GM12878 (cell line): ENCODE measurements around the gene RAP1GAP2. TPM values are rescaled to one million over a fixed set of nuclear protein-coding genes. Genes with fewer than 3 reads are reported as not detected.

Experiments
- ATAC-seq: fragments of 200-7000 bp; cut with Tn5 transposase; 3 replicates; pipeline ENCODE4 v1.9.1; 2020; ENCODE audit warnings: mild to moderate bottlenecking, moderate library complexity
- BruUV-seq: library from RNA; stranded (reverse); fragments of 400-500 nt; replicated peaks from 2 replicates; lab custom pipeline; 2021; lab: Mats Ljungman, UMichigan
- CTCF ChIA-PET: fragments of 300-600 bp; sonication (Branson Sonifier 250); formaldehyde crosslinking; extraction: SDS; loops from one replicate; lab custom pipeline; 2021; ENCODE audit warnings: inconsistent platforms; lab: Yijun Ruan, JAX
- POLR2A ChIA-PET: fragments of 350-600 bp; formaldehyde crosslinking; extraction: SDS; loops from one replicate; lab custom pipeline; 2021; ENCODE audit warnings: inconsistent platforms; lab: Charles Lee
- RAD21 ChIA-PET: fragments of 300-600 bp; sonication (Branson Sonifier 250); formaldehyde crosslinking; loops from one replicate; lab custom pipeline; 2023; ENCODE audit warnings: antibody characterized with exemption; ENCODE audit not compliant: unreplicated experiment; lab: Charles Lee
- SMC1A ChIA-PET: fragments of 300-600 bp; sonication (Branson Sonifier 250); formaldehyde crosslinking; loops from one replicate; lab custom pipeline; 2023; ENCODE audit not compliant: unreplicated experiment, uncharacterized antibody; lab: Charles Lee
- DNase-seq: peaks from one replicate; pipeline ENCODE4 v3.0.0-alpha.2; 2011; ENCODE audit warnings: low read depth, low spot score
- FAIRE-seq: peaks from 3 replicates; lab custom pipeline; 2011; peaks lifted over from hg19 to GRCh38; lab: Jason Lieb, UNC
- H2AFZ ChIP-seq: 2 replicates; pipeline ENCODE4 v1.6.0; 2011; ENCODE audit warnings: low read depth, low read length, control low read depth; ENCODE audit not compliant: control insufficient read depth
- H3K27ac ChIP-seq: 2 replicates; pipeline ENCODE4 v1.5.1; 2011; ENCODE audit warnings: control low read depth; ENCODE audit not compliant: control insufficient read depth, insufficient read depth
- H3K27me3 ChIP-seq, 2 experiments: replicated peaks in 1 of 2; 2 replicates each; pipeline versions ENCODE4 v1.6.0 to v1.6.1; 2011; ENCODE audit warnings: low read length in 1 of 2; ENCODE audit not compliant: control insufficient read depth in 2 of 2, insufficient read depth in 2 of 2
- H3K36me3 ChIP-seq, 2 experiments: 2 replicates each; pipeline ENCODE4 v1.5.1; 2011; ENCODE audit warnings: low read length in 1 of 2; ENCODE audit not compliant: control insufficient read depth in 2 of 2, insufficient read depth in 2 of 2
- H3K4me1 ChIP-seq: 2 replicates; pipeline ENCODE4 v1.6.1; 2011; ENCODE audit warnings: mild to moderate bottlenecking, low read length, moderate library complexity, mixed read lengths; ENCODE audit not compliant: control insufficient read depth, insufficient read depth
- H3K4me2 ChIP-seq: 2 replicates; pipeline ENCODE4 v1.6.0; 2011; ENCODE audit warnings: control low read depth; ENCODE audit not compliant: control insufficient read depth, insufficient read depth
- H3K4me3 ChIP-seq: fragments of 200-600 bp; sonication (generic); 2 replicates; pipeline ENCODE4 v1.5.1; 2016
- H3K79me2 ChIP-seq: 2 replicates; pipeline ENCODE4 v1.6.0; 2011; ENCODE audit warnings: low read length; ENCODE audit not compliant: control insufficient read depth, insufficient read depth
- H3K9ac ChIP-seq: 2 replicates; pipeline ENCODE4 v1.8.0; 2011; ENCODE audit warnings: low read length, control low read depth, mixed read lengths; ENCODE audit not compliant: control insufficient read depth, insufficient read depth
- H3K9me3 ChIP-seq: replicated peaks from 3 replicates; pipeline ENCODE4 v1.5.1; 2011; ENCODE audit warnings: mild to moderate bottlenecking, low read length; ENCODE audit not compliant: control insufficient read depth, insufficient read depth
- H4K20me1 ChIP-seq: 2 replicates; pipeline ENCODE4 v1.6.0; 2011; ENCODE audit not compliant: control insufficient read depth, insufficient read depth
- CEBPB ChIP-seq, 2 experiments: fragments of 150-350 bp in 1 of 2; IDR thresholded peaks; 2 replicates each; pipeline ENCODE4 v1.6.1; 2012 to 2014; ENCODE audit warnings: low read depth in 2 of 2, low read length in 2 of 2, borderline replicate concordance in 1 of 2, inconsistent platforms in 1 of 2
- FOS ChIP-seq: IDR thresholded peaks from 3 replicates; pipeline ENCODE4 v1.6.1; 2011; ENCODE audit warnings: borderline replicate concordance; ENCODE audit not compliant: insufficient read length; ENCODE audit errors: extremely low read depth
- IKZF1 ChIP-seq: fragments of 450-650 bp; conservative IDR thresholded peaks from 2 replicates; pipeline ENCODE4 v1.6.1; 2017; ENCODE audit warnings: antibody characterized with exemption, mild to moderate bottlenecking
- KDM1A ChIP-seq: fragments of 200-600 bp; sonication (generic); IDR thresholded peaks from 2 replicates; pipeline ENCODE4 v1.6.1; 2016; ENCODE audit warnings: borderline replicate concordance
- NR2F1 ChIP-seq: fragments of 450-650 bp; conservative IDR thresholded peaks from 2 replicates; pipeline ENCODE4 v1.6.1; 2017; ENCODE audit warnings: mild to moderate bottlenecking
- RAD21 ChIP-seq: IDR thresholded peaks from 2 replicates; pipeline ENCODE4 v1.6.1; 2011; ENCODE audit warnings: mild to moderate bottlenecking, low read depth, low read length, moderate library complexity; ENCODE audit not compliant: insufficient read depth
- RAD51 ChIP-seq: fragments of 450-650 bp; IDR thresholded peaks from 2 replicates; pipeline ENCODE4 v1.6.1; 2016; ENCODE audit warnings: moderate library complexity, mild to moderate bottlenecking, inconsistent platforms
- SMC3 ChIP-seq: IDR thresholded peaks from 2 replicates; pipeline ENCODE4 v1.6.1; 2011; ENCODE audit warnings: low read length, improper control_type of control experiment, borderline replicate concordance
- ZNF207 ChIP-seq: fragments of 450-650 bp; IDR thresholded peaks from 2 replicates; pipeline ENCODE4 v1.6.1; 2014; ENCODE audit warnings: antibody characterized with exemption, mild to moderate bottlenecking, borderline replicate concordance
- ZNF622 ChIP-seq: fragments of 450-650 bp; IDR thresholded peaks from 2 replicates; pipeline ENCODE4 v1.6.1; 2017; ENCODE audit warnings: mild to moderate bottlenecking, inconsistent platforms
- WGBS: methylation state at CpG from one replicate; pipeline ENCODE4 v1.1.6; 2016; ENCODE audit warnings: low lambda C conversion rate; ENCODE audit not compliant: insufficient replicate concordance, insufficient coverage; ENCODE audit errors: missing lambda C conversion rate; 5-methylcytosine and 5-hydroxymethylcytosine counted together
- in situ Hi-C: fragments of 300-500 bp; cut with MboI; formaldehyde crosslinking; loops from 9 replicates; pipeline ENCODE4 v1.14.3; 2018; ENCODE audit warnings: mixed read lengths
- intact Hi-C: fragments of 100-400 bp; cut with micrococcal nuclease; formaldehyde crosslinking; loops from one replicate; pipeline ENCODE4 v1.14.2; 2022; ENCODE audit not compliant: unreplicated experiment
- polyA plus RNA-seq, 11 experiments: library from polyadenylated mRNA; depleted of rRNA in 4 of 11; unstranded in 6 of 11; stranded (reverse) in 5 of 11; fragments of >200 nt; fragmentation: Nextera tagmentation in 4 of 11; fragmentation: Illumina TruSeq in 1 of 11; extraction: Ambion mirVana in 4 of 11; extraction: Trizol in 1 of 11; gene quantifications; 1 replicate in 1 of 11; 2 replicates in 10 of 11; pipeline versions ENCODE4 v1.2.1 to v1.2.3, GENCODE V29; 2011 to 2016; ENCODE audit warnings: inconsistent platforms in 2 of 11, missing spikeins in 2 of 11, low read depth in 1 of 11
- total RNA-seq, 4 experiments: library from RNA; depleted of rRNA in 3 of 4; stranded (reverse); fragments of >200 nt in 3 of 4; fragmentation: Illumina TruSeq in 1 of 4; extraction: Trizol in 1 of 4; gene quantifications; 2 replicates each; pipeline versions ENCODE4 v1.2.1 to v1.2.3, GENCODE V29; 2013 to 2021
- TF ChIP-seq, protein P1 (sequence below): IDR thresholded peaks from 2 replicates; pipeline ENCODE4 v1.6.1; 2011; ENCODE audit warnings: mild to moderate bottlenecking, low read depth, low read length, moderate library complexity; ENCODE audit not compliant: insufficient replicate concordance
- TF ChIP-seq, protein P2 (sequence below): fragments of 450-650 bp; IDR thresholded peaks from 2 replicates; pipeline ENCODE4 v1.6.1; 2017; ENCODE audit warnings: mild to moderate bottlenecking, low read depth, inconsistent platforms; ENCODE audit not compliant: poor library complexity, severe bottlenecking

RAP1GAP2 gene
- total and polyA plus RNA-seq, 10 of the 15 experiments (the other 5 are each of a cell fraction or from before 2014, with no cell fraction given) = 0.03 to 0.95 (median 0.49) TPM; not detected in 2

DNA sequence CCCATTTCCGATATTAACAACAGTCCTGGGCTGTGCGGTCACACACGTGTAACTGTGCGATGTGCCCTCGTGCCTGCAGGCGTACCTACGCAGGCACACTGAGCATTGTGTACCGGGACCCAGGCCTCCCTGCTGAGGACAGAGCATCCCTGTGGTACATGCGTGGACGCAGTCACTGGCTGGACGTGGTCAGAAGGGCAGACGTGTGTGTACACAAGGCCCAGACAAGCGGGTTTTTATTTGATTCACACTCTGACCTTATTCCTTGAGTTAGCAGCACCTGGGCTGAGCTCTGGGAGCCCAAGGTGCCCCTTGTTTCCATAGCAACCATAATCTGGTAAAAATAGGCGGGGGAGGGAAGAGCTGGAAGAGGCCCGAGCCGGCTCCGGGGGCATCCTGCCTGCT, 19.5 kb downstream of the RAP1GAP2 start:
- BruUV-seq = no TSS peak
- DNase-seq = no peak

More for the DNA sequence above, 19.5 kb downstream of the RAP1GAP2 start:
- ATAC-seq = no peak
- H3K36me3 ChIP-seq = no peaks in the 10 kb centered on the region
- no peak for TF ChIP-seq RAD51
- TF ChIP-seq, protein P1, sequence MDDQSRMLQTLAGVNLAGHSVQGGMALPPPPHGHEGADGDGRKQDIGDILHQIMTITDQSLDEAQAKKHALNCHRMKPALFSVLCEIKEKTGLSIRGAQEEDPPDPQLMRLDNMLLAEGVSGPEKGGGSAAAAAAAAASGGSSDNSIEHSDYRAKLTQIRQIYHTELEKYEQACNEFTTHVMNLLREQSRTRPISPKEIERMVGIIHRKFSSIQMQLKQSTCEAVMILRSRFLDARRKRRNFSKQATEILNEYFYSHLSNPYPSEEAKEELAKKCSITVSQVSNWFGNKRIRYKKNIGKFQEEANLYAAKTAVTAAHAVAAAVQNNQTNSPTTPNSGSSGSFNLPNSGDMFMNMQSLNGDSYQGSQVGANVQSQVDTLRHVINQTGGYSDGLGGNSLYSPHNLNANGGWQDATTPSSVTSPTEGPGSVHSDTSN = no peak
- no peak for TF ChIP-seq SMC3
- TF ChIP-seq IKZF1 = no peak
- no peak for TF ChIP-seq ZNF207
- TF ChIP-seq CEBPB (IDR thresholded peaks at IDR 0.05; ENCODE audit: borderline replicate concordance in 1 of 2, low read depth in 2 of 2, low read length in 2 of 2) = no peak
- TF ChIP-seq, protein P2, sequence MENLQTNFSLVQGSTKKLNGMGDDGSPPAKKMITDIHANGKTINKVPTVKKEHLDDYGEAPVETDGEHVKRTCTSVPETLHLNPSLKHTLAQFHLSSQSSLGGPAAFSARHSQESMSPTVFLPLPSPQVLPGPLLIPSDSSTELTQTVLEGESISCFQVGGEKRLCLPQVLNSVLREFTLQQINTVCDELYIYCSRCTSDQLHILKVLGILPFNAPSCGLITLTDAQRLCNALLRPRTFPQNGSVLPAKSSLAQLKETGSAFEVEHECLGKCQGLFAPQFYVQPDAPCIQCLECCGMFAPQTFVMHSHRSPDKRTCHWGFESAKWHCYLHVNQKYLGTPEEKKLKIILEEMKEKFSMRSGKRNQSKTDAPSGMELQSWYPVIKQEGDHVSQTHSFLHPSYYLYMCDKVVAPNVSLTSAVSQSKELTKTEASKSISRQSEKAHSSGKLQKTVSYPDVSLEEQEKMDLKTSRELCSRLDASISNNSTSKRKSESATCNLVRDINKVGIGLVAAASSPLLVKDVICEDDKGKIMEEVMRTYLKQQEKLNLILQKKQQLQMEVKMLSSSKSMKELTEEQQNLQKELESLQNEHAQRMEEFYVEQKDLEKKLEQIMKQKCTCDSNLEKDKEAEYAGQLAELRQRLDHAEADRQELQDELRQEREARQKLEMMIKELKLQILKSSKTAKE = no peak
- TF ChIP-seq FOS = no peak
- no peak for TF ChIP-seq KDM1A
- TF ChIP-seq RAD21 = no peak
- no peak for TF ChIP-seq ZNF622
- TF ChIP-seq NR2F1 = no peak
- TF ChIP-seq, all 136 proteins: peak for 0
- Histone ChIP-seq H2AFZ (no peak overlapping the region), H3K27ac (no peak overlapping the region), H3K27me3 (no peaks in the 10 kb centered on the region), H3K9ac (no peak overlapping the region), H3K4me2 (no peak overlapping the region), H4K20me1 (no peaks in the 10 kb centered on the region), H3K79me2 (no peaks in the 10 kb centered on the region), H3K4me1 (peaks cover 18% of the 10 kb centered on the region), H3K9me3 (no peaks in the 10 kb centered on the region), H3K4me3 (no peak overlapping the region)
- FAIRE-seq = no peak
- intact Hi-C loops = no loop called here
- in situ Hi-C loops = no loop called here
- RAD21 ChIA-PET = no interaction called here
- SMC1A ChIA-PET = no interaction called here
- 48% methylated on average over 17 of the region's 17 CpGs for WGBS
- POLR2A ChIA-PET = no interaction called here
- CTCF ChIA-PET = no interaction called here
